B cell (primary cell): ENCODE measurements around the gene ZNF445. TPM values are rescaled to one million over a fixed set of nuclear protein-coding genes. Genes with fewer than 3 reads are reported as not detected.
"Not testable (repeated sequence)": the region's sequence is repeated elsewhere in the genome, so short reads cannot be mapped to it uniquely, and the experiment has no call there.

ENCODE experiments used
- ATAC-seq: fragments of 200-7000 bp; cut with Tn5 transposase; one replicate; pipeline ENCODE4 v1.10.0; 2021; ENCODE audit warnings: low read depth, mild to moderate bottlenecking, moderate number of reproducible peaks, moderate library complexity
- CTCF ChIA-PET: fragments of 350-600 bp; sonication (Branson Sonifier 250); formaldehyde crosslinking; loops from one replicate; lab custom pipeline; 2021; ENCODE audit warnings: antibody characterized with exemption, inconsistent platforms; lab: Charles Lee
- POLR2A ChIA-PET: fragments of 350-600 bp; sonication (Branson Sonifier 250); formaldehyde crosslinking; loops from one replicate; lab custom pipeline; 2021; ENCODE audit warnings: antibody characterized with exemption; lab: Charles Lee
- DNase-seq: peaks from one replicate; pipeline ENCODE4 v3.0.0; 2013
- H2AFZ ChIP-seq: 2 replicates; pipeline ENCODE4 v1.6.1; 2012; ENCODE audit warnings: mild to moderate bottlenecking, low read depth, low read length; ENCODE audit not compliant: insufficient read depth, poor library complexity, severe bottlenecking
- H3K27ac ChIP-seq, 2 donors: 1 replicate in 1 of 2; 2 replicates in 1 of 2; pipeline ENCODE4 v1.5.1; 2012 to 2013; ENCODE audit warnings: low read length in 2 of 2, mild to moderate bottlenecking in 2 of 2, moderate library complexity in 1 of 2
- H3K27me3 ChIP-seq, 4 experiments: fragments of 200-600 bp in 1 of 4; sonication (generic) in 1 of 4; replicated peaks in 1 of 4; 1 replicate in 2 of 4; 2 replicates in 2 of 4; pipeline versions ENCODE4 v1.6.1 to v1.7.0; 2013 to 2016; ENCODE audit warnings: low read length in 3 of 4, mild to moderate bottlenecking in 2 of 4, mixed read lengths in 1 of 4, moderate library complexity in 1 of 4; ENCODE audit not compliant: insufficient read depth in 4 of 4, control insufficient read depth in 3 of 4; ENCODE audit errors: control extremely low read depth in 1 of 4
- H3K36me3 ChIP-seq, 2 experiments: replicated peaks in 1 of 2; 1 replicate in 1 of 2; 2 replicates in 1 of 2; pipeline versions ENCODE4 v1.6.1 to v1.7.1; 2013; ENCODE audit warnings: low read length in 1 of 2; ENCODE audit not compliant: insufficient read depth in 2 of 2, control insufficient read depth in 1 of 2; ENCODE audit errors: control extremely low read depth in 1 of 2, extremely low read depth in 1 of 2
- H3K4me1 ChIP-seq, 2 donors: fragments of 200-600 bp in 1 of 2; sonication (generic) in 1 of 2; 1 replicate in 1 of 2; 2 replicates in 1 of 2; pipeline versions ENCODE4 v1.5.1 to v1.6.1; 2013 to 2017; ENCODE audit warnings: low read length in 2 of 2; ENCODE audit not compliant: control insufficient read depth in 2 of 2, insufficient read depth in 2 of 2
- H3K4me2 ChIP-seq: replicated peaks from 2 replicates; pipeline ENCODE3; 2012; ENCODE audit warnings: mild to moderate bottlenecking, low read depth, low read length; ENCODE audit not compliant: poor library complexity, severe bottlenecking
- H3K4me3 ChIP-seq, 5 experiments: fragments of 200-600 bp in 1 of 5; sonication (generic) in 1 of 5; 1 replicate in 3 of 5; 2 replicates in 2 of 5; pipeline versions ENCODE4 v1.5.1 to v1.7.0; 2011 to 2016; ENCODE audit warnings: low read length in 4 of 5, mild to moderate bottlenecking in 4 of 5, low read depth in 2 of 5, control low read depth in 1 of 5, moderate library complexity in 1 of 5; ENCODE audit not compliant: insufficient read depth in 1 of 5; ENCODE audit errors: control extremely low read depth in 1 of 5, extremely low read depth in 1 of 5
- H3K79me2 ChIP-seq: fragments of 200-600 bp; sonication (generic); one replicate; pipeline ENCODE4 v1.6.0; 2016; ENCODE audit warnings: low read length; ENCODE audit not compliant: control insufficient read depth, insufficient read depth
- H3K9ac ChIP-seq: fragments of 200-600 bp; sonication (generic); 2 replicates; pipeline ENCODE4 v1.6.1; 2017; ENCODE audit warnings: mild to moderate bottlenecking, low read length, moderate library complexity
- H3K9me3 ChIP-seq, 3 donors: one replicate each; pipeline versions ENCODE4 v1.6.1 to v1.7.1; 2013; ENCODE audit warnings: low read length in 2 of 3; ENCODE audit not compliant: control insufficient read depth in 2 of 3, insufficient read depth in 1 of 3; ENCODE audit errors: control extremely low read depth in 1 of 3
- H4K20me1 ChIP-seq: 2 replicates; pipeline ENCODE4 v1.6.0; 2012; ENCODE audit warnings: mild to moderate bottlenecking, low read length; ENCODE audit not compliant: insufficient read depth, control insufficient read depth, poor library complexity, severe bottlenecking
- H3K27ac Mint-ChIP-seq: one replicate; pipeline ENCODE4 v1.8.0; 2021; ENCODE audit warnings: mixed read lengths
- H3K27me3 Mint-ChIP-seq: one replicate; pipeline ENCODE4 v1.8.0; 2021; ENCODE audit warnings: mixed read lengths
- H3K4me1 Mint-ChIP-seq: one replicate; pipeline ENCODE4 v1.8.0; 2021; ENCODE audit warnings: mixed read lengths
- H3K4me3 Mint-ChIP-seq: one replicate; pipeline ENCODE4 v1.8.0; 2021; ENCODE audit warnings: mixed read lengths
- H3K9me3 Mint-ChIP-seq: one replicate; pipeline ENCODE4 v1.8.0; 2022; ENCODE audit warnings: mixed read lengths; ENCODE audit not compliant: insufficient read depth
- CTCF ChIP-seq: fragments of 200-600 bp; IDR thresholded peaks from one replicate; pipeline ENCODE4 v1.8.0; 2022; ENCODE audit warnings: antibody characterized with exemption, mild to moderate bottlenecking
- WGBS: methylation state at CpG from one replicate; pipeline ENCODE4 v1.1.5; 2013; ENCODE audit warnings: missing lambda C conversion rate; ENCODE audit not compliant: insufficient coverage; 5-methylcytosine and 5-hydroxymethylcytosine counted together
- intact Hi-C: fragments of 100-400 bp; cut with micrococcal nuclease; formaldehyde crosslinking; loops from one replicate; pipeline ENCODE4 v1.10.0; 2022
- polyA plus RNA-seq: library from polyadenylated mRNA; depleted of rRNA; stranded (reverse); fragments of >200 nt; gene quantifications from 2 replicates; pipeline ENCODE4 v1.2.3, GENCODE V29; 2012
- total RNA-seq, 2 donors: library from RNA; stranded (reverse); fragments of 120-200 nt in 1 of 2; gene quantifications; 1 replicate in 1 of 2; 2 replicates in 1 of 2; pipeline versions ENCODE4 v1.2.3 to v1.2.4, GENCODE V29; 2013 to 2022

Gene ZNF445
- total and polyA plus RNA-seq, 2 donors (not counting 1 experiment from before 2014, with no cell fraction given), result 2.6 to 29.7 TPM

- H3K4me2 ChIP-seq, result no peak overlapping the region
- intact Hi-C loops, result no loop called here
- H3K79me2 ChIP-seq, result peaks cover 47% of the 10 kb centered on the region
These were observed 8.6 kb downstream of the ZNF445 start for GRCh38 chr3:44468572-44469520.

GRCh38 chr3:44468099-44468537 lies 9.4 kb downstream of the ZNF445 start:
- intact Hi-C loops, H3K27me3 Mint-ChIP-seq, H3K27ac Mint-ChIP-seq, DNase-seq, H3K4me3 ChIP-seq, H3K4me3 Mint-ChIP-seq, H3K9me3 ChIP-seq, H3K27me3 ChIP-seq, ATAC-seq, H3K9ac ChIP-seq, H2AFZ ChIP-seq, H3K4me2 ChIP-seq, H3K9me3 Mint-ChIP-seq, POLR2A ChIA-PET, H3K27ac ChIP-seq, H3K4me1 ChIP-seq: not testable (repeated sequence)
- CTCF ChIA-PET, result interaction anchor here (1.1 kb wide), 1 partner anchor 29 kb away, joined by 6 read pairs; no protein-coding TSS in a partner anchor
- 100% methylated on average over 1 of the region's 2 CpGs for WGBS
- H3K4me1 Mint-ChIP-seq, result peaks cover 14% of the 10 kb centered on the region
- Histone ChIP-seq H3K79me2 (peaks cover 40% of the 10 kb centered on the region), H3K36me3 (peaks cover 2 to 26% of the 10 kb centered on the region in 2 experiments), H4K20me1 (peaks cover 22% of the 10 kb centered on the region)

More at GRCh38 chr3:44468572-44469520, 8.6 kb downstream of the ZNF445 start:
- Histone ChIP-seq H4K20me1 (peaks cover 22% of the 10 kb centered on the region), H3K4me3 (no peak overlapping the region), H3K36me3 (peaks cover 2 to 22% of the 10 kb centered on the region in 2 experiments), H3K27me3 (no peaks in the 10 kb centered on the region), H3K9me3 (no peaks in the 10 kb centered on the region), H2AFZ (no peak overlapping the region), H3K4me1 (peaks cover 0 to 7% of the 10 kb centered on the region in 2 donors), H3K27ac (no peak overlapping the region), H3K9ac (no peak overlapping the region)
- no peaks in the 10 kb centered on the region for H3K9me3 Mint-ChIP-seq
- TF ChIP-seq CTCF, result no peak
- CTCF ChIA-PET, result no interaction called here
- H3K4me1 Mint-ChIP-seq, result peaks cover 16% of the 10 kb centered on the region
- H3K27ac Mint-ChIP-seq, result no peak overlapping the region
- 92% methylated on average over 2 of the region's 10 CpGs for WGBS
- no peak overlapping the region for H3K4me3 Mint-ChIP-seq
- H3K27me3 Mint-ChIP-seq, result no peaks in the 10 kb centered on the region
- DNase-seq, result no peak
- POLR2A ChIA-PET, result no interaction called here
- no peak for ATAC-seq
